Hematopoietic multipotent progenitor cell treated with erythropoietin and hydrocortisone succinate and interleukin-3 and kit ligand, for 15 days (in vitro differentiated cells): ENCODE data around the gene AP3B1.

Source experiments
- DNase-seq: peaks from one replicate; pipeline ENCODE4 v3.0.0-alpha.2; 2015; ENCODE audit warnings: low spot score

The AP3B1 gene

GRCh38 chr5:77971776-77972468 lies 322.6 kb downstream of the AP3B1 start:
- no peak for DNase-seq

GRCh38 chr5:77970891-77971290 lies 323.6 kb downstream of the AP3B1 start:
- no peak for DNase-seq

- DNase-seq, result no peak
Observed at GRCh38 chr5:77963795-77964194, 330.7 kb downstream of the AP3B1 start.

DNA sequence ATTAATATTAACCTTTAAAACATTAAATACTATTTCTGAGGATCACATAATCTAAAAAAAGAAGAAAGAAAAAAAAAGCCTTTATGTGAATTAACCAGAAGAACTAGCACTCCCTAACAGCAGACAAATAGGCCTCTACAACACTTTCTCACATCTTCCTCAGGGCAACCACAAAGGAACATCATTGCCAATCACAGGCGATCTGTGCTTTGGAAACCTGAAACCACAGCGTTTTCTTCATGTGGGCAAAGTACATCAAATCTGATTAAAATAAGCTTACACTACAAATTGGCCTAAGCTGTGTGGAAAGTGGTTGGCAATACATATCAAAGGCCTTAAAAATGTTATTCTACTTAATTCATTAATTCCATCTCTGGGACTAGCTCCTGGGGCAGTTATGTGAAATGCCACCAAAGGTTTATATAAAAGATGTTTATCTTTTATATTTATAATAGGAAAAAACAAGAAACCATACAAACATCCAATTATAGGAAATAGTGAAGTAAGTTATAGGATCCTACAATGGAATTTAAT lies 333.6 kb downstream of the AP3B1 start:
- no peak for DNase-seq

GRCh38 chr5:77960305-77960704 lies 334.2 kb downstream of the AP3B1 start:
- no peak for DNase-seq

DNA sequence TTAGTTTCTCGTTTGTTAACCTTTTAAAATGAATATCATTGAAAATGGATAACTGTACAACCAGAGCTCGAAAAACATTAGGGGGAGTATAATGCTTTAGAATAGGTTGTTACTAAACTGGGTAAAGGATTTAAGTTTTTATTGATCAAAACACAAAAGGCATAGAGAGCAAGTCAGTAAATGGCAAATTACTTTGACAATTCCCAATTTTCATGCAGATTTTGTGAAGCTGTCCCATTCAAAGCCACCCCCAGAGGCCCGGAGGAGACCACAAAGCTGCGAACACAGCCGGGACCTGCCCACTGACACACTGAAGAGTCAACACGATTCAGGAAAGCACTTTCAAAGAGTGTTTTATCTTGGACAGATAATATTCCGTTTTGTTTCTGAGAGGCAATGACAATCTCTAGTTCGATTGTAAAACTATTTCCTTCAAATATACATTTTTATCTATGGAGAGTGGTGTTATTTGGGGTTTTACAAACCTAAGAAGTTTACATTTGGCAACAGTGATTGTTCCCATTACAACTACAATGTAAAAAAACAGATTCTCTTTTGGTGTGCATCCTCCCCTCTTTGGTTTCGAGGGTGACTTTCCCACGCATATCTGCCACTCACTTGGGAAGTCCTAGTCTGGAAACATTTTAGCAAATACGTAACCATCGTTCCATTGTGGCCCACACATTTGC lies 335.7 kb downstream of the AP3B1 start:
- DNase-seq, result no peak

DNA sequence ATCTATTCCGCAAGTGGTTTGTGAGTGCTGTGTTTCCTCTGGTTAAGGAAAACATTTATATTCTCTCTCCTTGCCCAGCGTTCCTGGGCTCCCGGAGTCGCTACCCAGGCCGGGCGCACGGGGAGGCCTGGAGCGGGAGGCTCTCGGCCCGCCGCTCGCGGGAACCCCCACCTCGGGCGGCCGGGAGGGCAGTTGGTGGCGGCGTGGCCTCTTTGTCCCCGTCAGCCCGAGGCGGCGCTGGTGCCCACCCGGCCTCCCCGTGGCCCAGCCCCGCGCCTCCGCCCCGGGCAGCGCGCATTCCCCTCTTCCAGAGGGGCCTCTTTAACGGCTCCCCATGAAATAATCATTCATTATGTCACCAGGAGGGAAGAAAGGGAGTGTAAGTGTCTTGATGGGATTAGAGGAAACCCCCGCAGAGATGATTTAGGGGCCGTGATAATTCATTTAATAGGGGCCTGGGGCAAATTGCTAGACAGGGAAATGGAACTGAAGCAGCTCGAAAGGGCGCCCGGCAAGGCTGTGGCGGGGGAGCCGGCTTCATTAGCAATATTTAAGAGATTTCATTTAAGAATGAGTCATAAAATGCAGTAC lies 336.5 kb downstream of the AP3B1 start:
- DNase-seq, result no peak

DNA sequence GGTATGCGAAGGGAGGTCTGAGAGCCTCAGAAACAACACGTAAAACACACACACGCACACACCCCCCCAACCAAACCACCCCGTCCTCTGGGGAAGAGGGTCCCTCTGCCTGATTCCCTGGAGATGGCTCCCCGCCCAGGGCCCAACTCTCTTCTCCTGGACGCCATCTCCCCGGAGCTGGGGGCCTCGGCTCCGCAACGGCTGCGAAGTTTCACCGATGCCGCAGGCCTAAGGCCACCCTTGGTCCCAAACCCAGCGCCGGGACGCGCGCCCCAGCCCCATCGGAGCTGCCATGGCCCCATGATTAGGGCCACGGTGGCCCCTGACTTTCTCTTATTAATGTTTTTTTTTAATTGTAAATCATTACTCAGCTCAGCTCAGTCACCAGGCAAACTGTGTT lies 337.0 kb downstream of the AP3B1 start:
- no peak for DNase-seq

DNA sequence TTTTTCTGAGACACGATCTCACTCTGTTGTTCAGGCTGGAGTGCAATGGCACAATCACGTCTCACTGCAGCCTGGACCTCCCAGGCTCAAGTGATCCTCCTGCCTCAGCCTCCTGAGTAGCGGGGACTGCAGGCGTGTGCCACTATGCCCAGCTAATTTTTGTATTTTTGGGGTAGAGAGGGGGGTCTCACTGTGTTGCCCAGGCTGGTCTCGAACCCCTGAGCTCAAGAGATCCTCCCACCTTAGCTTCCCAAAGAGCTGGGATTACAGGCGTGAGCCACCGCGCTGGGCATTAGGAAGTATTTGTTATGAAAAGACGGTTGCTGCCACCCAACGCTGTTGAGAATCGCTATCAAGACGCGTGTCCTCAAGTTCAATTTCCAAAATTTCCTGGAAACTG lies 337.4 kb downstream of the AP3B1 start:
- no peak for DNase-seq

DNA sequence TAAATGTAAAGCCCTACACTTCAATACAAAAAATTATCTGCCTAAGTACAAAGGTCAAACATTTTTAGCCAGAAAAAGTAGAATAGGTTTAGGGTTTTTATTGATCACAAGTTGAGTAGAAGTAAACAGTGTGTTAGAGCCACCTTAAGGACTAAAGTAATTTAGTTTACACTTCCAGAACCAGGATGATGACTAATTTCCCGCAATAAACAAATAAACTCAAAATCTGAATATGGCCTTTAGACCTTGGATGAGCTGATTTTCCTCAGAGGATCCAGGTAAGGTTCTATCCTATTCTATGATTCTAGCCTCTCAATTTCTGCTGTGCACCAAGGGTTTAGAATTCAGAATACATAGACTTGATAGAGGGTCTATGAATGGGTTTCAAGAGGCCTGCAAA lies 338.9 kb downstream of the AP3B1 start:
- no peak for DNase-seq

DNA sequence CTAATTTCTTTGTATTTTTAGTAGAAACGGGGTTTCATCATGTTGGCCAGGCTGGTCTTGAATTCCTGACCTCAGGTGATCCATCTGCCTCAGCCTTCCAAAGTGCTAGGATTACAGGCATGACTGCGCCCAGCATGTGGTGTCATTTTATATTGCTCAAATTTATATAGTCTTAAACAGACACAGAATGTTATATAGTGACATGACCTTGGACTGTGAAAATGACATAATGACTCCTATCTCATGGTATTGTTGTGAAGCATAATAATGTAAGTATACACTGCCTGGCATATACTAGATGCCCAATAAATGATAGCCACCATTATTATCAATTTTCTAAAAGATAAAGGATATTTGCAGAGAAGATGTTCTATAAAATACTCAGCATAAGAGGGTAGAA lies 341.1 kb downstream of the AP3B1 start:
- DNase-seq, result no peak

- DNase-seq, result no peak
Observed at GRCh38 chr5:77952636-77953212, 341.8 kb downstream of the AP3B1 start.
